HG03103 (cell line): Measurements from ENCODE around the gene ZC3H12D.
"Not testable (repeated sequence)": the region's sequence is repeated elsewhere in the genome, so short reads cannot be mapped to it uniquely, and the experiment has no call there.

Source experiments
- ATAC-seq: cut with Tn5 transposase; IDR thresholded peaks from one replicate; pipeline ENCODE4 v1.9.1; 2021; ENCODE audit warnings: low read depth; ENCODE audit not compliant: unreplicated experiment

The ZC3H12D gene

GRCh38 chr6:149445095-149445466, 39.7 kb downstream of the ZC3H12D start:
- ATAC-seq, result no peak

GRCh38 chr6:149444360-149445094, 40.3 kb downstream of the ZC3H12D start:
- ATAC-seq, result not testable (repeated sequence)

GRCh38 chr6:149443411-149444181, 41.2 kb downstream of the ZC3H12D start:
- no peak for ATAC-seq

GRCh38 chr6:149441740-149442139, 43.1 kb downstream of the ZC3H12D start:
- no peak for ATAC-seq

- ATAC-seq, result no peak
These were observed 43.8 kb downstream of the ZC3H12D start for GRCh38 chr6:149440735-149441671.

- no peak for ATAC-seq
These were observed 45.2 kb downstream of the ZC3H12D start for GRCh38 chr6:149439626-149440025.

GRCh38 chr6:149438855-149439254, 46.0 kb downstream of the ZC3H12D start:
- no peak for ATAC-seq

GRCh38 chr6:149437212-149437611, 47.6 kb downstream of the ZC3H12D start:
- ATAC-seq, result no peak

- no peak for ATAC-seq
These were observed 48.2 kb downstream of the ZC3H12D start for GRCh38 chr6:149436647-149437046.

GRCh38 chr6:149435919-149436586, 48.8 kb downstream of the ZC3H12D start:
- ATAC-seq, result no peak

GRCh38 chr6:149433881-149434280, 50.9 kb downstream of the ZC3H12D start:
- no peak for ATAC-seq

GRCh38 chr6:149433405-149433804, 51.4 kb downstream of the ZC3H12D start:
- no peak for ATAC-seq

GRCh38 chr6:149431905-149432775, 52.7 kb downstream of the ZC3H12D start:
- no peak for ATAC-seq

GRCh38 chr6:149429427-149430360, 55.1 kb downstream of the ZC3H12D start:
- ATAC-seq, result no peak

- no peak for ATAC-seq
These were observed 56.2 kb downstream of the ZC3H12D start for GRCh38 chr6:149428606-149429005.

GRCh38 chr6:149425754-149426153, 59.1 kb downstream of the ZC3H12D start:
- ATAC-seq, result no peak

- no peak for ATAC-seq
These were observed 59.6 kb downstream of the ZC3H12D start for GRCh38 chr6:149425224-149425623.

GRCh38 chr6:149423964-149424440, 60.8 kb downstream of the ZC3H12D start:
- no peak for ATAC-seq
